IMR-90 (cell line): ENCODE measurements around the gene FAM131C. TPM values are rescaled to one million over a fixed set of nuclear protein-coding genes. Genes with fewer than 3 reads are reported as not detected.

Experiments used
- ATAC-seq: fragments of 200-7000 bp; cut with Tn5 transposase; 2 replicates; pipeline ENCODE4 v1.9.1; 2020; ENCODE audit warnings: low read depth, mild to moderate bottlenecking, moderate library complexity
- BruUV-seq: library from RNA; stranded (reverse); fragments of 400-500 nt; replicated peaks from 2 replicates; lab custom pipeline; 2021; lab: Mats Ljungman, UMichigan
- CTCF ChIA-PET: fragments of 300-600 bp; formaldehyde crosslinking; extraction: SDS; loops from one replicate; lab custom pipeline; 2021; ENCODE audit warnings: antibody characterized with exemption; lab: Yijun Ruan, JAX
- POLR2A ChIA-PET: fragments of 300-600 bp; sonication (Branson Sonifier 250); formaldehyde crosslinking; loops from one replicate; lab custom pipeline; 2022; ENCODE audit warnings: antibody characterized with exemption; ENCODE audit not compliant: unreplicated experiment; lab: Charles Lee
- DNase-seq: peaks from one replicate; pipeline ENCODE4 v3.0.0; 2013
- H2AFZ ChIP-seq: replicated peaks from 2 replicates; pipeline ENCODE3; 2013; ENCODE audit warnings: low read length, mild to moderate bottlenecking; ENCODE audit not compliant: poor library complexity
- H2AK5ac ChIP-seq: 2 replicates; pipeline ENCODE4 v1.6.1; 2013; ENCODE audit warnings: low read depth, low read length, inconsistent platforms
- H2AK9ac ChIP-seq: replicated peaks from 2 replicates; pipeline ENCODE3; 2013; ENCODE audit warnings: mild to moderate bottlenecking, low read depth, low read length, moderate library complexity; ENCODE audit not compliant: poor library complexity
- H2BK120ac ChIP-seq: 2 replicates; pipeline ENCODE4 v1.6.1; 2013; ENCODE audit warnings: low read depth, low read length, inconsistent platforms
- H2BK15ac ChIP-seq: 3 replicates; pipeline ENCODE4 v1.6.1; 2013; ENCODE audit warnings: low read depth, low read length, inconsistent platforms
- H2BK20ac ChIP-seq: 2 replicates; pipeline ENCODE4 v1.6.1; 2013; ENCODE audit warnings: low read depth, mild to moderate bottlenecking, inconsistent platforms, low read length, moderate library complexity
- H2BK5ac ChIP-seq: 2 replicates; pipeline ENCODE4 v1.6.1; 2013; ENCODE audit warnings: mild to moderate bottlenecking, low read depth, low read length, inconsistent platforms; ENCODE audit not compliant: poor library complexity, severe bottlenecking
- H3K14ac ChIP-seq: replicated peaks from 2 replicates; pipeline ENCODE4 v1.6.1; 2013; ENCODE audit warnings: low read depth, low read length, inconsistent platforms
- H3K18ac ChIP-seq: 2 replicates; pipeline ENCODE4 v1.6.1; 2013; ENCODE audit warnings: low read depth, low read length, control low read depth
- H3K23ac ChIP-seq: 2 replicates; pipeline ENCODE4 v1.6.1; 2013; ENCODE audit warnings: low read depth, low read length, inconsistent platforms
- H3K27ac ChIP-seq: 2 replicates; pipeline ENCODE4 v1.5.1; 2013; ENCODE audit warnings: mild to moderate bottlenecking, control low read depth, low read length; ENCODE audit not compliant: insufficient read depth
- H3K27me3 ChIP-seq: 2 replicates; pipeline ENCODE4 v1.6.1; 2013; ENCODE audit warnings: low read length; ENCODE audit not compliant: control insufficient read depth, insufficient read depth
- H3K36me3 ChIP-seq: 2 replicates; pipeline ENCODE4 v1.6.1; 2013; ENCODE audit warnings: low read length, mixed read lengths; ENCODE audit not compliant: control insufficient read depth, insufficient read depth
- H3K4ac ChIP-seq: 2 replicates; pipeline ENCODE4 v1.6.1; 2013; ENCODE audit warnings: low read depth, low read length, inconsistent platforms
- H3K4me1 ChIP-seq: 2 replicates; pipeline ENCODE4 v1.6.1; 2013; ENCODE audit warnings: low read length, mixed read lengths; ENCODE audit not compliant: control insufficient read depth, insufficient read depth
- H3K4me2 ChIP-seq: 2 replicates; pipeline ENCODE4 v1.6.1; 2013; ENCODE audit warnings: low read depth, mild to moderate bottlenecking, control low read depth, low read length, moderate library complexity
- H3K4me3 ChIP-seq: 2 replicates; pipeline ENCODE4 v1.5.1; 2013; ENCODE audit warnings: low read depth, mild to moderate bottlenecking, control low read depth, low read length, moderate library complexity; ENCODE audit not compliant: insufficient read depth
- H3K56ac ChIP-seq: 2 replicates; pipeline ENCODE4 v1.6.1; 2013; ENCODE audit warnings: low read length, inconsistent platforms; ENCODE audit not compliant: insufficient read depth; ENCODE audit errors: extremely low read depth
- H3K79me1 ChIP-seq, 2 experiments: 2 replicates each; pipeline ENCODE4 v1.6.1; 2013; ENCODE audit warnings: low read length in 2 of 2, inconsistent platforms in 1 of 2, low read depth in 1 of 2
- H3K9ac ChIP-seq: 2 replicates; pipeline ENCODE4 v1.6.1; 2013; ENCODE audit warnings: low read depth, low read length, control low read depth
- H3K9me1 ChIP-seq: 2 replicates; pipeline ENCODE4 v1.6.1; 2013; ENCODE audit warnings: low read length, inconsistent platforms; ENCODE audit not compliant: insufficient read depth
- H3K9me3 ChIP-seq: 2 replicates; pipeline ENCODE4 v1.6.1; 2013; ENCODE audit warnings: low read length; ENCODE audit not compliant: control insufficient read depth, insufficient read depth
- H4K20me1 ChIP-seq: 2 replicates; pipeline ENCODE4 v1.6.1; 2013; ENCODE audit warnings: low read length, inconsistent platforms; ENCODE audit not compliant: insufficient read depth
- H4K5ac ChIP-seq: 2 replicates; pipeline ENCODE4 v1.6.1; 2013; ENCODE audit warnings: mild to moderate bottlenecking, low read depth, low read length, control low read depth
- H4K8ac ChIP-seq, 2 experiments: 2 replicates each; pipeline ENCODE4 v1.6.1; 2013; ENCODE audit warnings: low read depth in 2 of 2, low read length in 2 of 2, control low read depth in 1 of 2, inconsistent platforms in 1 of 2
- H4K91ac ChIP-seq: 2 replicates; pipeline ENCODE4 v1.6.1; 2013; ENCODE audit warnings: low read depth, low read length, inconsistent platforms; ENCODE audit not compliant: insufficient read depth
- BHLHE40 ChIP-seq: fragments of 150-350 bp; IDR thresholded peaks from 2 replicates; pipeline ENCODE4 v1.6.1; 2016; ENCODE audit warnings: mild to moderate bottlenecking, low read depth, low read length
- CHD1 ChIP-seq: IDR thresholded peaks from 2 replicates; pipeline ENCODE4 v1.6.1; 2012; ENCODE audit warnings: low read depth, low read length, improper control_type of control experiment
- CTCF ChIP-seq: conservative IDR thresholded peaks from 2 replicates; pipeline ENCODE4 v1.5.1; 2012; ENCODE audit warnings: mild to moderate bottlenecking, low read depth, low read length, improper control_type of control experiment
- ELK1 ChIP-seq: fragments of 150-350 bp; IDR thresholded peaks from 2 replicates; pipeline ENCODE4 v1.6.1; 2016; ENCODE audit warnings: low read depth, mild to moderate bottlenecking, low read length, moderate library complexity, borderline replicate concordance
- FOS ChIP-seq: fragments of 150-350 bp; IDR thresholded peaks from 2 replicates; pipeline ENCODE4 v1.6.1; 2016; ENCODE audit warnings: low read depth, low read length
- MAZ ChIP-seq: IDR thresholded peaks from 2 replicates; pipeline ENCODE4 v1.6.1; 2012; ENCODE audit warnings: low read depth, mild to moderate bottlenecking, low read length, improper control_type of control experiment, moderate library complexity, borderline replicate concordance
- MXI1 ChIP-seq: IDR thresholded peaks from 2 replicates; pipeline ENCODE4 v1.6.1; 2012; ENCODE audit warnings: low read depth, mild to moderate bottlenecking, low read length, moderate library complexity, borderline replicate concordance
- NFE2L2 ChIP-seq: fragments of 150-350 bp; IDR thresholded peaks from 2 replicates; pipeline ENCODE4 v1.6.1; 2016; ENCODE audit warnings: low read depth, mild to moderate bottlenecking, low read length
- POLR2A ChIP-seq: IDR thresholded peaks from 2 replicates; pipeline ENCODE4 v1.6.1; 2012; ENCODE audit warnings: mild to moderate bottlenecking, low read depth, low read length
- RAD21 ChIP-seq: IDR thresholded peaks from 2 replicates; pipeline ENCODE4 v1.6.1; 2012; ENCODE audit warnings: low read length, improper control_type of control experiment
- RCOR1 ChIP-seq: IDR thresholded peaks from 2 replicates; pipeline ENCODE4 v1.6.1; 2012; ENCODE audit warnings: mild to moderate bottlenecking, low read length, improper control_type of control experiment; ENCODE audit not compliant: insufficient replicate concordance
- RFX5 ChIP-seq: IDR thresholded peaks from 2 replicates; pipeline ENCODE4 v1.8.0; 2012; ENCODE audit warnings: low read depth, mild to moderate bottlenecking, low read length, moderate library complexity
- SMC3 ChIP-seq: fragments of 150-350 bp; IDR thresholded peaks from 2 replicates; pipeline ENCODE4 v1.6.1; 2016; ENCODE audit warnings: low read depth, mild to moderate bottlenecking, antibody characterized with exemption, low read length, moderate library complexity
- USF2 ChIP-seq: fragments of 150-350 bp; IDR thresholded peaks from 2 replicates; pipeline ENCODE4 v1.6.1; 2017; ENCODE audit warnings: mild to moderate bottlenecking, antibody characterized with exemption, low read length, low read depth
- WGBS, 2 experiments: methylation state at CpG; one replicate each; pipeline versions ENCODE4 v1.1.5 to v1.1.7; 2013; ENCODE audit warnings: missing lambda C conversion rate in 2 of 2; ENCODE audit not compliant: insufficient read length in 1 of 2; ENCODE audit errors: extremely low coverage in 2 of 2; 5-methylcytosine and 5-hydroxymethylcytosine counted together
- dilution Hi-C: fragments of 300-500 bp; cut with HindIII; formaldehyde crosslinking; loops from one replicate; pipeline ENCODE4 v1.14.3; 2018; ENCODE audit warnings: low sequenced_read_pairs; ENCODE audit not compliant: unreplicated experiment
- in situ Hi-C: fragments of 300-500 bp; cut with MboI; formaldehyde crosslinking; loops from 3 replicates; pipeline ENCODE4 v1.14.3; 2019; ENCODE audit warnings: low sequenced_read_pairs, inconsistent platforms, mixed read lengths
- intact Hi-C: fragments of 100-400 bp; cut with micrococcal nuclease; formaldehyde crosslinking; loops from 2 replicates; pipeline ENCODE4 v1.10.0; 2022
- polyA plus RNA-seq, 3 experiments: library from polyadenylated mRNA; depleted of rRNA; stranded (reverse); fragments of >200 nt; gene quantifications; 2 replicates each; pipeline ENCODE4 v1.2.3, GENCODE V29; 2012; ENCODE audit warnings: low replicate concordance in 1 of 3
- total RNA-seq: library from RNA; depleted of rRNA; stranded (reverse); fragments of >200 nt; gene quantifications from 2 replicates; pipeline ENCODE4 v1.2.3, GENCODE V29; 2012

FAM131C gene
- total and polyA plus RNA-seq, 2 of the 4 experiments (the other 2 are of a cell fraction) = 0.18 to 1.0 TPM

- Histone ChIP-seq H3K56ac (no peak overlapping the region), H4K91ac (no peak overlapping the region), H3K23ac (no peak overlapping the region), H4K8ac (no peak overlapping the region), H2AK9ac (peak overlapping the region; percentile 42), H3K14ac (no peak overlapping the region), H4K5ac (no peak overlapping the region), H3K9ac (no peak overlapping the region), H3K4me3 (no peak overlapping the region), H3K9me3 (no peaks in the 10 kb centered on the region), H3K36me3 (no peaks in the 10 kb centered on the region), H3K4me2 (no peak overlapping the region), H3K27ac (no peak overlapping the region), H2AFZ (peak overlapping the region; percentile 21), H4K20me1 (no peaks in the 10 kb centered on the region), H2BK5ac (no peak overlapping the region), H3K9me1 (no peaks in the 10 kb centered on the region), H2BK15ac (no peak overlapping the region), H3K18ac (no peak overlapping the region), H3K79me1 (no peaks in the 10 kb centered on the region; a peak in 1 of 4 replicates), H3K4ac (no peak overlapping the region), H3K4me1 (peaks cover 18% of the 10 kb centered on the region), H2BK20ac (no peak overlapping the region), H2AK5ac (peak overlapping the region; percentile 63; the same call in 1 of the 2 replicates), H2BK120ac (no peak overlapping the region), H3K27me3 (no peaks in the 10 kb centered on the region)
- ChIA-PET POLR2A (no interaction called here), CTCF (no interaction called here)
- ATAC-seq (no peak), DNase-seq (no peak)
- 80% methylated on average over 2 of the region's 23 CpGs; no CpG with 5 or more reads in 1 of the 2 experiments for WGBS, 2 experiments
- intact Hi-C loops = no loop called here
- dilution Hi-C loops = no loop called here
- in situ Hi-C loops = no loop called here
- BruUV-seq = no TSS peak
- TF ChIP-seq CHD1 (no peak), NFE2L2 (no peak), BHLHE40 (no peak), SMC3 (no peak), RCOR1 (no peak), MAZ (no peak), CTCF (no peak), ELK1 (no peak), RAD21 (no peak), USF2 (no peak), POLR2A (no peak), MXI1 (no peak), RFX5 (no peak), FOS (no peak)
Observed at GRCh38 chr1:16114527-16115467, 41.3 kb upstream of the FAM131C start.
